Measurements from ENCODE around the gene ARHGAP1. TPM values are rescaled to one million over a fixed set of nuclear protein-coding genes. Genes with fewer than 3 reads are reported as not detected.

The ARHGAP1 gene
- total and polyA plus RNA-seq, 2 of the 4 experiments (the other 2 are of a cell fraction), result 46.6 to 78.8 TPM

DNA sequence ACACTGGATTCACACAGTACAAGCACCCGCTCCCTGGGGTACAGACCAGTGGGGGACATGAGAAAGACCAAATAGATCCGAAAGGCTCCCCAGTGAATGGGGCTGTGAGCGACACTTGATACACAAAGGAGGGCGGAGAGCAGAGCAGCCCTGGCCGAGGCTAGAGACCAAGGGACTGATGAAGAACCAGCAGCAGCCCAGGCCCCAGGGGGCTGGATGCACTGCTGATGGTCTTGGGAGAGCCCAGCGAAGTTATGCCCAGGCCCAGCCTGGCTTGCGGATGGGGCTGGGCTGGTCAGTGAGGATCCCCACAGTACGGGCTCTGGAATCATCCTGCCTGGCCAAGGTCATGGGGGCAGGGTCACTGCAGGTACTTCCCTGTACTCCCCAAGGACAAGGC is 23.2 kb downstream of the ARHGAP1 start:
- no peak for TF ChIP-seq SMC3 (IDR thresholded peaks at IDR 0.05; ENCODE audit: low read depth, low read length)
- no peak for TF ChIP-seq MAZ (IDR thresholded peaks at IDR 0.05; ENCODE audit: borderline replicate concordance, low read depth, low read length)
- TF ChIP-seq, protein P1, sequence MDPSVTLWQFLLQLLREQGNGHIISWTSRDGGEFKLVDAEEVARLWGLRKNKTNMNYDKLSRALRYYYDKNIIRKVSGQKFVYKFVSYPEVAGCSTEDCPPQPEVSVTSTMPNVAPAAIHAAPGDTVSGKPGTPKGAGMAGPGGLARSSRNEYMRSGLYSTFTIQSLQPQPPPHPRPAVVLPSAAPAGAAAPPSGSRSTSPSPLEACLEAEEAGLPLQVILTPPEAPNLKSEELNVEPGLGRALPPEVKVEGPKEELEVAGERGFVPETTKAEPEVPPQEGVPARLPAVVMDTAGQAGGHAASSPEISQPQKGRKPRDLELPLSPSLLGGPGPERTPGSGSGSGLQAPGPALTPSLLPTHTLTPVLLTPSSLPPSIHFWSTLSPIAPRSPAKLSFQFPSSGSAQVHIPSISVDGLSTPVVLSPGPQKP (IDR thresholded peaks at IDR 0.05; ENCODE audit: borderline replicate concordance, low read depth, low read length), result no peak
- TF ChIP-seq, protein P2, sequence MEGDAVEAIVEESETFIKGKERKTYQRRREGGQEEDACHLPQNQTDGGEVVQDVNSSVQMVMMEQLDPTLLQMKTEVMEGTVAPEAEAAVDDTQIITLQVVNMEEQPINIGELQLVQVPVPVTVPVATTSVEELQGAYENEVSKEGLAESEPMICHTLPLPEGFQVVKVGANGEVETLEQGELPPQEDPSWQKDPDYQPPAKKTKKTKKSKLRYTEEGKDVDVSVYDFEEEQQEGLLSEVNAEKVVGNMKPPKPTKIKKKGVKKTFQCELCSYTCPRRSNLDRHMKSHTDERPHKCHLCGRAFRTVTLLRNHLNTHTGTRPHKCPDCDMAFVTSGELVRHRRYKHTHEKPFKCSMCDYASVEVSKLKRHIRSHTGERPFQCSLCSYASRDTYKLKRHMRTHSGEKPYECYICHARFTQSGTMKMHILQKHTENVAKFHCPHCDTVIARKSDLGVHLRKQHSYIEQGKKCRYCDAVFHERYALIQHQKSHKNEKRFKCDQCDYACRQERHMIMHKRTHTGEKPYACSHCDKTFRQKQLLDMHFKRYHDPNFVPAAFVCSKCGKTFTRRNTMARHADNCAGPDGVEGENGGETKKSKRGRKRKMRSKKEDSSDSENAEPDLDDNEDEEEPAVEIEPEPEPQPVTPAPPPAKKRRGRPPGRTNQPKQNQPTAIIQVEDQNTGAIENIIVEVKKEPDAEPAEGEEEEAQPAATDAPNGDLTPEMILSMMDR (conservative IDR thresholded peaks at IDR 0.05; ENCODE audit: low read depth, low read length), result no peak
- TF ChIP-seq BHLHE40 (IDR thresholded peaks at IDR 0.05; ENCODE audit: low read depth, low read length), result no peak
- no peak for TF ChIP-seq RAD21 (IDR thresholded peaks at IDR 0.05; ENCODE audit: low read length)
- no peak for TF ChIP-seq MAFK (IDR thresholded peaks at IDR 0.05; ENCODE audit: low read depth, low read length)
- TF ChIP-seq, protein P3, sequence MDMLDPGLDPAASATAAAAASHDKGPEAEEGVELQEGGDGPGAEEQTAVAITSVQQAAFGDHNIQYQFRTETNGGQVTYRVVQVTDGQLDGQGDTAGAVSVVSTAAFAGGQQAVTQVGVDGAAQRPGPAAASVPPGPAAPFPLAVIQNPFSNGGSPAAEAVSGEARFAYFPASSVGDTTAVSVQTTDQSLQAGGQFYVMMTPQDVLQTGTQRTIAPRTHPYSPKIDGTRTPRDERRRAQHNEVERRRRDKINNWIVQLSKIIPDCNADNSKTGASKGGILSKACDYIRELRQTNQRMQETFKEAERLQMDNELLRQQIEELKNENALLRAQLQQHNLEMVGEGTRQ (IDR thresholded peaks at IDR 0.05; ENCODE audit: low read depth, low read length), result no peak
- no peak for TF ChIP-seq RCOR1 (IDR thresholded peaks at IDR 0.05; ENCODE audit: insufficient replicate concordance, low read length)
- no peak for TF ChIP-seq MXI1 (IDR thresholded peaks at IDR 0.05; ENCODE audit: borderline replicate concordance, low read depth, low read length)
- no peak for TF ChIP-seq FOS (IDR thresholded peaks at IDR 0.05; ENCODE audit: low read depth, low read length)
- CTCF ChIA-PET, result no interaction called here
- ATAC-seq (ENCODE audit: low read depth) (no peak), DNase-seq (no peak)
- Histone ChIP-seq H2BK5ac (ENCODE audit: low read depth, low read length, poor library complexity, severe bottlenecking) (no peak overlapping the region), H3K27me3 (ENCODE audit: control insufficient read depth, insufficient read depth, low read length) (no peaks in the 10 kb centered on the region), H3K79me1 (ENCODE audit: low read depth in 1 of 2, low read length in 2 of 2) (peaks cover 0 to 11% of the 10 kb centered on the region in 2 experiments; a peak in 1 of 4 replicates), H3K4me3 (ENCODE audit: insufficient read depth, low read depth, low read length) (no peak overlapping the region), H2AK9ac (replicated peaks; ENCODE audit: low read depth, low read length, poor library complexity) (peak overlapping the region; percentile 66), H2BK20ac (ENCODE audit: low read depth, low read length) (no peak overlapping the region), H2AFZ (replicated peaks; ENCODE audit: low read length, poor library complexity) (no peak overlapping the region), H4K8ac (ENCODE audit: low read depth in 2 of 2, low read length in 2 of 2) (no peak overlapping the region), H3K23ac (ENCODE audit: low read depth, low read length) (no peak overlapping the region), H3K9me3 (ENCODE audit: control insufficient read depth, insufficient read depth, low read length) (no peaks in the 10 kb centered on the region), H3K9me1 (ENCODE audit: insufficient read depth, low read length) (peaks cover 12% of the 10 kb centered on the region; the same call in 1 of the 2 replicates), H3K4me2 (ENCODE audit: low read depth, low read length) (no peak overlapping the region), H3K9ac (ENCODE audit: low read depth, low read length) (no peak overlapping the region), H2AK5ac (ENCODE audit: low read depth, low read length) (no peak overlapping the region), H4K5ac (ENCODE audit: low read depth, low read length) (no peak overlapping the region), H3K18ac (ENCODE audit: low read depth, low read length) (no peak overlapping the region), H2BK120ac (ENCODE audit: low read depth, low read length) (no peak overlapping the region), H3K4me1 (ENCODE audit: control insufficient read depth, insufficient read depth, low read length) (peaks cover 10% of the 10 kb centered on the region), H4K20me1 (ENCODE audit: insufficient read depth, low read length) (0 out of 2 replicates have a peak, but pooled peaks cover 3% of the 10 kb centered on the region), H2BK15ac (ENCODE audit: low read depth, low read length) (no peak overlapping the region), H3K27ac (ENCODE audit: insufficient read depth, low read length) (no peak overlapping the region), H3K36me3 (ENCODE audit: control insufficient read depth, insufficient read depth, low read length) (peaks cover 66% of the 10 kb centered on the region), H3K14ac (replicated peaks; ENCODE audit: low read depth, low read length) (no peak overlapping the region), H3K4ac (ENCODE audit: low read depth, low read length) (no peak overlapping the region), H3K56ac (ENCODE audit: extremely low read depth, insufficient read depth, low read length) (no peak overlapping the region), H4K91ac (ENCODE audit: insufficient read depth, low read depth, low read length) (no peak overlapping the region)
- no TSS peak for BruUV-seq (replicated peaks)
- 98% methylated on average over 6 of the region's 8 CpGs; no CpG with 5 or more reads in 1 of the 2 experiments for WGBS, 2 experiments (ENCODE audit: extremely low coverage in 2 of 2, insufficient read length in 1 of 2)
- dilution Hi-C loops (cut with HindIII; ENCODE audit: low sequenced_read_pairs, unreplicated experiment) (no loop called here), in situ Hi-C loops (cut with MboI; ENCODE audit: low sequenced_read_pairs) (no loop called here), intact Hi-C loops (cut with micrococcal nuclease) (no loop called here)
- POLR2A ChIA-PET (ENCODE audit: unreplicated experiment), result no interaction called here
